ENCODE measurements around the gene L3MBTL2.

L3MBTL2 gene

GRCh38 chr22:41263704-41264103 is 58.6 kb downstream of the L3MBTL2 start (continued):
- TF ChIP-seq TSHZ1 (tag by site-specific recombination; IDR thresholded peaks at IDR 0.05; ENCODE audit: borderline replicate concordance) = no peak
- no peak for TF ChIP-seq YY2 (tag by site-specific recombination; IDR thresholded peaks at IDR 0.05)
- TF ChIP-seq KLF7 (tag by site-specific recombination; IDR thresholded peaks at IDR 0.05; ENCODE audit: borderline replicate concordance) = no peak
- TF ChIP-seq ZNF488 (tag by site-specific recombination; IDR thresholded peaks at IDR 0.05) = no peak
- TF ChIP-seq ATF2 (tag by site-specific recombination; IDR thresholded peaks at IDR 0.05; ENCODE audit: low read depth) = no peak
- TF ChIP-seq ZNF555 (tag by site-specific recombination; conservative IDR thresholded peaks at IDR 0.05) = no peak
- no peak for TF ChIP-seq PRDM1 (tag by site-specific recombination; IDR thresholded peaks at IDR 0.05)
- TF ChIP-seq PBX3 (CRISPR knock-in tag; IDR thresholded peaks at IDR 0.05) = no peak

GRCh38 chr22:41264408-41264941 is 59.4 kb downstream of the L3MBTL2 start:
- ChIA-PET CTCF (interaction anchor here (1.1 kb wide), 1 partner anchor 37 kb away, joined by 3 read pairs; the partner anchor contains the start of gene ZC3H7B), POLR2A (interaction anchor here (0.6 to 1.0 kb wide), 4 partner anchors 18 to 102 kb away, joined by 3 to 8 read pairs (median 4); partner anchors contain the start of gene ZC3H7B)
- TF ChIP-seq ZBTB1 (tag by site-specific recombination; IDR thresholded peaks at IDR 0.05) (no peak), MYNN (tag by site-specific recombination; IDR thresholded peaks at IDR 0.05; ENCODE audit: borderline replicate concordance) (0 out of 2 replicates have a peak, but pooled peaks have one; percentile 33)
- H3K36me3 ChIP-seq (ENCODE audit: control insufficient read depth in 2 of 2, insufficient read depth in 1 of 2, low read length in 2 of 2) = peaks cover 67 to 96% of the 10 kb centered on the region in 2 experiments
- H3K27ac ChIP-seq (ENCODE audit: extremely low read depth, low read depth, low read length) = no peak overlapping the region
- no peaks in the 10 kb centered on the region for H3K4me1 ChIP-seq (ENCODE audit: control insufficient read depth, insufficient read depth, low read length)
- H3K9me3 ChIP-seq (ENCODE audit: control insufficient read depth, insufficient read depth, low read depth, low read length) = no peaks in the 10 kb centered on the region
- no peak overlapping the region for H3K4me3 ChIP-seq (ENCODE audit: low read depth, low read length)

GRCh38 chr22:41267958-41268357 is 62.8 kb downstream of the L3MBTL2 start:
- H3K27ac ChIP-seq (ENCODE audit: extremely low read depth, low read depth, low read length) = no peak overlapping the region
- no peak overlapping the region for H3K4me3 ChIP-seq (ENCODE audit: low read depth, low read length)
- TF ChIP-seq ZNF518A (tag by site-specific recombination; conservative IDR thresholded peaks at IDR 0.05; ENCODE audit: low read depth) (no peak), ZNF239 (tag by site-specific recombination; IDR thresholded peaks at IDR 0.05) (no peak), BCL6B (tag by site-specific recombination; IDR thresholded peaks at IDR 0.05) (no peak), SP2 (tag by site-specific recombination; IDR thresholded peaks at IDR 0.05) (no peak), SALL2 (tag by site-specific recombination; IDR thresholded peaks at IDR 0.05; ENCODE audit: borderline replicate concordance) (no peak), ZNF404 (tag by site-specific recombination; IDR thresholded peaks at IDR 0.05) (no peak)
- CTCF ChIA-PET = interaction anchor here (0.7 kb wide), 1 partner anchor 1460 kb away, joined by 3 read pairs; no protein-coding TSS in a partner anchor
- H3K9me3 ChIP-seq (ENCODE audit: control insufficient read depth, insufficient read depth, low read depth, low read length) = no peaks in the 10 kb centered on the region
- H3K36me3 ChIP-seq (ENCODE audit: control insufficient read depth in 2 of 2, insufficient read depth in 1 of 2, low read length in 2 of 2) = peaks cover 74 to 91% of the 10 kb centered on the region in 2 experiments
- POLR2A ChIA-PET = no interaction called here
- no peaks in the 10 kb centered on the region for H3K4me1 ChIP-seq (ENCODE audit: control insufficient read depth, insufficient read depth, low read length)
